Stomach (tissue), 19 donors: Measurements from ENCODE around the gene ADCY6. TPM values are rescaled to one million over a fixed set of nuclear protein-coding genes. Genes with fewer than 3 reads are reported as not detected.

Source experiments
- DNase-seq, 2 donors: peaks; one replicate each; pipeline versions ENCODE4 v3.0.0 to v3.0.0-alpha.2; 2013 to 2019
- H3K27ac ChIP-seq, 5 donors: fragments of 200-600 bp in 4 of 5; sonication (generic) in 4 of 5; one replicate each; pipeline ENCODE4 v1.5.1; 2013 to 2019; ENCODE audit warnings: mild to moderate bottlenecking in 1 of 5, moderate library complexity in 1 of 5
- H3K27me3 ChIP-seq, 3 donors: fragments of 200-600 bp; sonication (generic); one replicate each; pipeline ENCODE4 v1.5.1; 2017 to 2019; ENCODE audit warnings: mixed run types in 1 of 3
- H3K36me3 ChIP-seq, 4 donors: fragments of 200-600 bp; sonication (generic); 1 replicate in 3 of 4; 2 replicates in 1 of 4; pipeline ENCODE4 v1.5.1; 2016 to 2019
- H3K4me1 ChIP-seq, 4 donors: fragments of 200-600 bp; sonication (generic); one replicate each; pipeline ENCODE4 v1.5.1; 2016 to 2019
- H3K4me3 ChIP-seq, 4 donors: fragments of 200-600 bp; sonication (generic) in 3 of 4; one replicate each; pipeline ENCODE4 v1.5.1; 2016 to 2019; ENCODE audit warnings: mild to moderate bottlenecking in 1 of 4
- H3K9me3 ChIP-seq, 4 donors: fragments of 200-600 bp; sonication (generic); one replicate each; pipeline ENCODE4 v1.5.1; 2016 to 2019
- CTCF ChIP-seq, 7 experiments: fragments of 450-650 bp in 4 of 7; fragments of 200-600 bp in 3 of 7; sonication (generic) in 3 of 7; IDR thresholded peaks; one replicate each; pipeline ENCODE4 v1.5.1; 2016 to 2019; ENCODE audit warnings: antibody characterized with exemption in 7 of 7, control low read depth in 2 of 7, mild to moderate bottlenecking in 1 of 7
- EP300 ChIP-seq: sonication (generic); formaldehyde crosslinking; IDR thresholded peaks from one replicate; pipeline ENCODE4 v1.6.1; 2017; ENCODE audit warnings: antibody characterized with exemption
- POLR2A ChIP-seq, 4 donors: fragments of 450-650 bp; IDR thresholded peaks; one replicate each; pipeline ENCODE4 v1.6.1; 2016; ENCODE audit warnings: antibody characterized with exemption in 4 of 4, control low read depth in 2 of 4, mild to moderate bottlenecking in 1 of 4, moderate library complexity in 1 of 4
- POLR2AphosphoS5 ChIP-seq, 3 donors: sonication (generic); formaldehyde crosslinking; IDR thresholded peaks; one replicate each; pipeline ENCODE4 v1.6.1; 2016; ENCODE audit warnings: antibody characterized with exemption in 3 of 3
- WGBS, 5 donors: extraction: QIAGEN DNeasy Blood & Tissue Kit in 3 of 5; methylation state at CpG; one replicate each; pipeline versions ENCODE4 v1.1.5 to v1.1.7; 2013 to 2018; 5-methylcytosine and 5-hydroxymethylcytosine counted together
- intact Hi-C: fragments of 100-400 bp; cut with DNase I; formaldehyde crosslinking; loops from one replicate; pipeline ENCODE4 v1.15.1; 2023; ENCODE audit warnings: low total_unique reads
- long read RNA-seq, 10 donors: transcript quantifications; one replicate each; lab custom pipeline, GENCODE V29; 2026
- polyA plus RNA-seq, 3 donors: library from polyadenylated mRNA; stranded (reverse); fragments of 200-250 nt; gene quantifications; one replicate each; pipeline ENCODE4 v1.2.3, GENCODE V29; 2013
- total RNA-seq, 5 donors: library from RNA; depleted of rRNA; stranded (reverse); fragments of >200 nt; gene quantifications; one replicate each; pipeline versions ENCODE4 v1.1.0 to v1.2.3, GENCODE V29; 2014 to 2016
- donor health status: healthy with polysubstance abuse.
- donor health status: Bipolar disorder and iron deficiency.
- donor health status: healthy.

ADCY6 gene
- total RNA-seq (100 to 1,000 TPM in 2 of 5 donors, 10 to 100 TPM in 3; 32.1 to 432 (median 58.8) TPM), polyA plus RNA-seq (10 to 100 TPM in 2 of 3 donors, 1 to 10 TPM in 1; 5.8 to 18.3 (median 16.6) TPM)
- long read RNA-seq, donor 1: 0 reads
- long read RNA-seq, donor 2, partial matches to known transcripts: 0 of 1 reads
- long read RNA-seq, donor 2, other reads (novel, unspliced or antisense): 0 of 1 reads
- long read RNA-seq, donor 3: 0 reads
- long read RNA-seq, donor 4: 0 reads
- long read RNA-seq, donor 5, partial matches to known transcripts: 20 of 20 reads
- long read RNA-seq, donor 5, other reads (novel, unspliced or antisense): 0 of 20 reads
- long read RNA-seq, donor 6: 0 reads
- long read RNA-seq, donor 7: 0 reads
- long read RNA-seq, donor 8: 0 reads
- long read RNA-seq, donor 9: 0 reads
- long read RNA-seq, donor 10: 0 reads

DNA sequence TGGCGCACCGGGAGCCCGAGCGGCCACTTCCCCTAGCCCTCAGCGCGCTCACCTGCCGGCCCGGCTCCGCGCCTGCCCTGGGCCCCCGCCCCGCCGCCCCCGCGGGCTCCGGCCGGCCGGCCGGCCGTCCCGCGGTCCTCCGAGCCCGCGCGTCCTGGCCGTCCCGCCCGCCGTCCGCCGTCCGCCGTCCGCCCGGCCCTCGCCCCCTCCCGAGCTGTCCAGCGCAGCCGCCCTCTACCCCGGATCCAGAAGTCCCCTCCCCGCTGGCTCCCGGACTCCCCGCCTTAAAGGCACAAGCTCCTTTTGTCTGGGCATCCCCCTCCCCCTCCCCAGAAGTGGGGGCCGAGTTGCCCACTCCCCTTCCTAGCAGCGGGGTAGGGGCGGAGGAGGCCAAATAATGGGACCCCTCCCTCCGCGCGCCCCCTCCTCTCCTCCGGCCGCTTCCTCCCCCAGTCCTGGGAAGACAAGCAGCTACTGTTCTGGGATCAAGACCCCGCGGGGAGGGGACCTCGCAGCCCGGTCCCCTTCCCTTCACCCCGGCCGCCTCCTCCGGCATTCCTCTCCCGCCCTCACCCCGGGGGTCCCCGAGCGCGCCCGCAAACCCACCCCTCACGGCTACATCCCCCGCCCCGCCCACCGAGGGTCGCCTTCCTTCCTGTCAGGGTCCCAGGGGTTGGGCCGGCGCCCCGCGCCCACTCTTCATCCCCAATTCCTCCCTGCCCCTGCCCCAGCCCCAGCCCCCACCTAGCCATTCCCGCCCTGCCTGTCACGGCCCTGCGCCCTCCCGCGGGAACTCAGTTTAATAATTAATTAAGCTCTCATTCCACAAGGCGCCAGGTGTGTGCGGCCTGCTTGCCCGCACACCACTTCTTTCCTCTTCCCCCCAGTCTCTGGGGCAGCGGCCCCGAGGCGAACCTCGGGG lies at the start of gene ADCY6:
Gene ADCY6, minus strand, starts transcription at position 236 of the 922 bp plus-strand sequence. CDS start 5,655 bp downstream, outside the sequence.
- peak; percentile 87 to 95 for DNase-seq
- H3K27me3 ChIP-seq: peaks cover 0 to 18% (median 0%) of the 10 kb centered on the region in 3 donors
- no peaks in the 10 kb centered on the region for H3K36me3 ChIP-seq
- intact Hi-C loops: no loop called here
- peaks cover 23 to 46% (median 41%) of the 10 kb centered on the region in 4 donors for H3K4me1 ChIP-seq
- peak within 1 kb of the TSS; percentile 67 to 94 (median 88) for H3K4me3 ChIP-seq
- 0 to 1% (median 1%) methylated on average over 19 to 86 of the region's 86 CpGs for WGBS, 5 donors
- H3K27ac ChIP-seq: peak within 1 kb of the TSS; percentile 95 to 98 (median 97)
- no peaks in the 10 kb centered on the region for H3K9me3 ChIP-seq
- TF ChIP-seq POLR2A (IDR thresholded peaks at IDR 0.05): no peak
- peak in 2 of 3 donors; percentile 31 to 59 for TF ChIP-seq POLR2AphosphoS5 (IDR thresholded peaks at IDR 0.05)

GRCh38 chr12:48838048-48838447 lies 49.2 kb upstream of the ADCY6 start:
- WGBS, 5 donors: 78 to 84% (median 83%) methylated on average over 4 of the region's 4 CpGs
- H3K27ac ChIP-seq: no peak overlapping the region
- no peak overlapping the region for H3K4me3 ChIP-seq
- TF ChIP-seq POLR2A (IDR thresholded peaks at IDR 0.05): no peak
- no peak for TF ChIP-seq POLR2AphosphoS5 (IDR thresholded peaks at IDR 0.05)
- no peak for TF ChIP-seq CTCF (IDR thresholded peaks at IDR 0.05)
- TF ChIP-seq EP300: no peak
- DNase-seq: no peak
- no peaks in the 10 kb centered on the region for H3K9me3 ChIP-seq
- H3K36me3 ChIP-seq: peaks cover 79 to 97% (median 94%) of the 10 kb centered on the region in 4 donors
- no peaks in the 10 kb centered on the region for H3K4me1 ChIP-seq
- H3K27me3 ChIP-seq: no peaks in the 10 kb centered on the region
- intact Hi-C loops: no loop called here

DNA sequence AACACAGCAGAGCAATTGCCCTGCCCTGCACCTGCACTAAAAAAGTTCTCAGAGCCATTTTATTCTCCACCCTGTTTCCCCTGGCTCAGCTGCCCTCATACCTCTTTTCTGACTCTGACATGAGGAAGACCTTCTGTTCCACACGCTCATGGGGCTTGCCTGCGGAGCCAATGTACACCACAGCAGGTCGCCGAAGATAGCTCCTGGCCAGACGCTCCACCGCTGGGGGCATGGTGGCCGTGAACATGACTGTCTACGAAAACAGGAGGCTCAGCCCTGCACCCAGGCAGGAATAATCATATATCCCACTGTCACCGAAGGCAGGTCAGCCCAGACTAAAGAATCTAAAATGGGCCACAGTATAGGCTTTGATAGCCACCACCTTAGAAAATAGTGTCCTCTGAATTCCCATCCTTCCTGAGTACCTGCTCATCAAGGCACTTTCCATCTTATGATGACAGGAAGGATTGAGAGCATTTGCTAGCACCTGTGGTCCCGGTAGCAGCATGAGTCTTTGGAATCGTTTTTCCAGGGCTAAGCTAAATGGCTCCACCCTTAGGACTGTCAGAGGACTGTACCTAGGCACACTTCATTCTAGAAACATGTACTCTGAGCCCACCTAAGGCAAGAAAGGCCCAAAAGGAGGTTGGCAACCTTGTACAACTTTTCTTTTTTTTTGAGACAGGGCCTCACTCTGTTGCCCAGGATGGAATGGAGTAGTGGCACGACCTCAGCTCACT lies 43.6 kb upstream of the ADCY6 start:
- intact Hi-C loops: no loop called here
- no peaks in the 10 kb centered on the region for H3K27me3 ChIP-seq
- 87 to 93% (median 90%) methylated on average over 12 of the region's 12 CpGs for WGBS, 5 donors
- DNase-seq: no peak
- H3K9me3 ChIP-seq: no peaks in the 10 kb centered on the region
- H3K36me3 ChIP-seq: peaks cover 88 to 100% (median 100%) of the 10 kb centered on the region in 4 donors
- no peak overlapping the region for H3K27ac ChIP-seq
- no peak overlapping the region for H3K4me3 ChIP-seq
- H3K4me1 ChIP-seq: no peaks in the 10 kb centered on the region
- TF ChIP-seq EP300 (no peak), CTCF (IDR thresholded peaks at IDR 0.05) (no peak), POLR2AphosphoS5 (IDR thresholded peaks at IDR 0.05) (no peak), POLR2A (IDR thresholded peaks at IDR 0.05) (no peak)

DNA sequence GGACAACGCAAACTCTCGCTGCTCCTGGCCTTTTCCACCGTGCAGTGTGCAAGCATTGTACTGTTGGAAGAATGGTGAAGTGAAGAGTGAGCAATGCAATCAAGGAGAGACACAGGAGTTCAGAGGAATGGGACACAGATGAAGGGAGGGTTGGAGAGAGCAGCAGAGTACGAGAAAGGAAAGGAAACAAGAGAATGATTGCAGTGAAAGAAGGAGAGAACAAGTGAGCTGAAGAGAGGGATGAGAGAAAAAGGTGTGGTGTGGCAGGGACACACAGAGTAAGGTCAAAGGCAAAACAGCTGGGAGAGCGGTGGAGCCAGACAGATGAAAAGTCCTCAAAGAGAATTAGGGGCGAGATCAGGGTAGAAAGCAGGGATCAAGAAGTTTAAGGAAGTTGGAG lies 42.4 kb upstream of the ADCY6 start:
- no peak for DNase-seq
- TF ChIP-seq CTCF (IDR thresholded peaks at IDR 0.05) (no peak), POLR2AphosphoS5 (IDR thresholded peaks at IDR 0.05) (no peak), POLR2A (IDR thresholded peaks at IDR 0.05) (no peak), EP300 (no peak)
- no peak overlapping the region for H3K27ac ChIP-seq
- H3K9me3 ChIP-seq: no peaks in the 10 kb centered on the region
- peaks cover 75 to 100% (median 100%) of the 10 kb centered on the region in 4 donors for H3K36me3 ChIP-seq
- H3K27me3 ChIP-seq: no peaks in the 10 kb centered on the region
- H3K4me1 ChIP-seq: no peaks in the 10 kb centered on the region
- no peak overlapping the region for H3K4me3 ChIP-seq
- 84 to 88% (median 86%) methylated on average over 6 of the region's 6 CpGs for WGBS, 5 donors
- intact Hi-C loops: no loop called here
